Endothelial cell (in vitro differentiated cells): ENCODE measurements around the gene SLCO3A1. TPM values are rescaled to one million over a fixed set of nuclear protein-coding genes. Genes with fewer than 3 reads are reported as not detected.

Experiments
- DNase-seq: peaks from one replicate; pipeline ENCODE4 v3.0.0; 2021; ENCODE audit warnings: low spot score
- H3K27ac Mint-ChIP-seq: one replicate; pipeline ENCODE4 v1.8.0; 2021; ENCODE audit warnings: mixed read lengths, inconsistent platforms; ENCODE audit not compliant: unreplicated experiment
- H3K27me3 Mint-ChIP-seq: one replicate; pipeline ENCODE4 v1.8.0; 2021; ENCODE audit warnings: mild to moderate bottlenecking, moderate library complexity, mixed read lengths, inconsistent platforms; ENCODE audit not compliant: unreplicated experiment
- H3K36me3 Mint-ChIP-seq: one replicate; pipeline ENCODE4 v1.8.0; 2021; ENCODE audit warnings: mild to moderate bottlenecking, low read depth, mixed read lengths, inconsistent platforms; ENCODE audit not compliant: unreplicated experiment
- H3K4me1 Mint-ChIP-seq: one replicate; pipeline ENCODE4 v1.8.0; 2021; ENCODE audit warnings: mild to moderate bottlenecking, mixed read lengths, inconsistent platforms; ENCODE audit not compliant: unreplicated experiment
- H3K4me3 Mint-ChIP-seq: one replicate; pipeline ENCODE4 v1.8.0; 2021; ENCODE audit warnings: mild to moderate bottlenecking, mixed read lengths, inconsistent platforms; ENCODE audit not compliant: unreplicated experiment
- H3K9me3 Mint-ChIP-seq: one replicate; pipeline ENCODE4 v1.8.0; 2021; ENCODE audit warnings: mixed read lengths, inconsistent platforms; ENCODE audit not compliant: unreplicated experiment
- CTCF ChIP-seq: fragments of 200-600 bp; sonication (generic); IDR thresholded peaks from one replicate; pipeline ENCODE4 v1.5.0; 2021; ENCODE audit warnings: antibody characterized with exemption; ENCODE audit not compliant: unreplicated experiment
- total RNA-seq: library from RNA; stranded (reverse); fragmentation: NEBNext Ultra II Directional; extraction: Animal tissue kit (Norgen Biotek cat#: 25700); gene quantifications from one replicate; pipeline ENCODE4 v1.2.1, GENCODE V29; 2021; ENCODE audit not compliant: unreplicated experiment

Gene SLCO3A1
- total RNA-seq, 1 donor from 2014 or later: 30.9 TPM

- H3K9me3 Mint-ChIP-seq: no peaks in the 10 kb centered on the region
- H3K4me1 Mint-ChIP-seq: peaks cover 41% of the 10 kb centered on the region
- H3K4me3 Mint-ChIP-seq: no peak overlapping the region
- peaks cover 6% of the 10 kb centered on the region for H3K36me3 Mint-ChIP-seq
- TF ChIP-seq CTCF: no peak
- peaks cover 10% of the 10 kb centered on the region for H3K27me3 Mint-ChIP-seq
- H3K27ac Mint-ChIP-seq: no peak overlapping the region
- no peak for DNase-seq
These were observed 88.6 kb downstream of the SLCO3A1 start for GRCh38 chr15:91941871-91942658.

GRCh38 chr15:91942720-91943394, 89.3 kb downstream of the SLCO3A1 start:
- no peak for TF ChIP-seq CTCF
- Mint-ChIP-seq H3K27me3 (peaks cover 10% of the 10 kb centered on the region), H3K4me1 (peaks cover 46% of the 10 kb centered on the region), H3K9me3 (no peaks in the 10 kb centered on the region), H3K27ac (no peak overlapping the region), H3K4me3 (no peak overlapping the region), H3K36me3 (peaks cover 6% of the 10 kb centered on the region)
- no peak for DNase-seq

- no peak for TF ChIP-seq CTCF
- H3K4me3 Mint-ChIP-seq: no peak overlapping the region
- H3K27ac Mint-ChIP-seq: no peak overlapping the region
- no peak for DNase-seq
- peaks cover 6% of the 10 kb centered on the region for H3K36me3 Mint-ChIP-seq
- H3K27me3 Mint-ChIP-seq: peaks cover 12% of the 10 kb centered on the region
- H3K4me1 Mint-ChIP-seq: peaks cover 58% of the 10 kb centered on the region
- H3K9me3 Mint-ChIP-seq: no peaks in the 10 kb centered on the region
These were observed 90.8 kb downstream of the SLCO3A1 start for GRCh38 chr15:91944331-91944730.

GRCh38 chr15:91945385-91945784, 91.9 kb downstream of the SLCO3A1 start:
- Mint-ChIP-seq H3K4me3 (no peak overlapping the region), H3K27me3 (peaks cover 10% of the 10 kb centered on the region), H3K4me1 (peaks cover 55% of the 10 kb centered on the region), H3K36me3 (peaks cover 6% of the 10 kb centered on the region), H3K27ac (peak overlapping the region; percentile 21), H3K9me3 (no peaks in the 10 kb centered on the region)
- DNase-seq: no peak
- TF ChIP-seq CTCF: no peak

- no peak for TF ChIP-seq CTCF
- Mint-ChIP-seq H3K9me3 (no peaks in the 10 kb centered on the region), H3K27ac (peak overlapping the region; percentile 53), H3K4me1 (peaks cover 57% of the 10 kb centered on the region), H3K27me3 (peaks cover 10% of the 10 kb centered on the region), H3K36me3 (peaks cover 6% of the 10 kb centered on the region), H3K4me3 (no peak overlapping the region)
- DNase-seq: no peak
These were observed 92.6 kb downstream of the SLCO3A1 start for GRCh38 chr15:91946075-91946474.
